ENCODE data around the gene C4orf54. TPM values are rescaled to one million over a fixed set of nuclear protein-coding genes. Genes with fewer than 3 reads are reported as not detected.

The C4orf54 gene
- total RNA-seq, 4 donors from 2014 or later: 0.22 to 0.34 TPM; not detected in 2

GRCh38 chr4:99637174-99637573 is 20.5 kb downstream of the C4orf54 start:
- intact Hi-C loops (cut with DNase I): no loop called here
- Histone ChIP-seq H3K4me3 (replicated peaks in 1 of 3) (no peak overlapping the region), H3K27me3 (no peaks in the 10 kb centered on the region), H3K27ac (no peak overlapping the region), H3K9me3 (no peaks in the 10 kb centered on the region), H3K4me1 (no peaks in the 10 kb centered on the region), H3K36me3 (no peaks in the 10 kb centered on the region)
- 76 to 80% methylated on average over 5 of the region's 5 CpGs for WGBS, 2 donors
- no peak for DNase-seq
- TF ChIP-seq CTCF (IDR thresholded peaks at IDR 0.05) (no peak), POLR2A (IDR thresholded peaks at IDR 0.05) (no peak)

- Histone ChIP-seq H3K36me3 (no peaks in the 10 kb centered on the region), H3K4me3 (replicated peaks in 1 of 3) (no peak overlapping the region), H3K27ac (no peak overlapping the region), H3K4me1 (no peaks in the 10 kb centered on the region), H3K9me3 (no peaks in the 10 kb centered on the region), H3K27me3 (no peaks in the 10 kb centered on the region)
- no peak for TF ChIP-seq POLR2A (IDR thresholded peaks at IDR 0.05)
- TF ChIP-seq CTCF (IDR thresholded peaks at IDR 0.05): no peak
- DNase-seq: no peak
- intact Hi-C loops (cut with DNase I): no loop called here
- WGBS, 2 donors: 81 to 82% methylated on average over 2 of the region's 2 CpGs
These were observed 21.2 kb downstream of the C4orf54 start for GRCh38 chr4:99636422-99636821.

GRCh38 chr4:99635601-99636000 is 22.0 kb downstream of the C4orf54 start:
- DNase-seq: no peak
- no peaks in the 10 kb centered on the region for H3K36me3 ChIP-seq
- intact Hi-C loops (cut with DNase I): no loop called here
- TF ChIP-seq CTCF (IDR thresholded peaks at IDR 0.05): no peak
- no peak for TF ChIP-seq POLR2A (IDR thresholded peaks at IDR 0.05)
- 83 to 85% methylated on average over 3 of the region's 3 CpGs for WGBS, 2 donors
- no peak overlapping the region for H3K4me3 ChIP-seq (replicated peaks in 1 of 3)
- no peaks in the 10 kb centered on the region for H3K4me1 ChIP-seq
- no peak overlapping the region for H3K27ac ChIP-seq
- H3K9me3 ChIP-seq: no peaks in the 10 kb centered on the region
- no peaks in the 10 kb centered on the region for H3K27me3 ChIP-seq

GRCh38 chr4:99634742-99635360 is 22.8 kb downstream of the C4orf54 start:
- Histone ChIP-seq H3K9me3 (no peaks in the 10 kb centered on the region), H3K27ac (no peak overlapping the region), H3K4me1 (no peaks in the 10 kb centered on the region), H3K27me3 (no peaks in the 10 kb centered on the region), H3K4me3 (replicated peaks in 1 of 3) (no peak overlapping the region), H3K36me3 (no peaks in the 10 kb centered on the region)
- 51 to 65% methylated on average over 1 of the region's 1 CpG for WGBS, 2 donors
- TF ChIP-seq POLR2A (IDR thresholded peaks at IDR 0.05) (no peak), CTCF (IDR thresholded peaks at IDR 0.05) (no peak)
- intact Hi-C loops (cut with DNase I): no loop called here
- DNase-seq: no peak

- H3K9me3 ChIP-seq: no peaks in the 10 kb centered on the region
- 87 to 93% methylated on average over 14 of the region's 14 CpGs for WGBS, 2 donors
- H3K36me3 ChIP-seq: no peaks in the 10 kb centered on the region
- no peak for DNase-seq
- TF ChIP-seq CTCF (IDR thresholded peaks at IDR 0.05) (no peak), POLR2A (IDR thresholded peaks at IDR 0.05) (no peak)
- no peak overlapping the region for H3K27ac ChIP-seq
- no peaks in the 10 kb centered on the region for H3K27me3 ChIP-seq
- no peak overlapping the region for H3K4me3 ChIP-seq (replicated peaks in 1 of 3)
- H3K4me1 ChIP-seq: no peaks in the 10 kb centered on the region
- intact Hi-C loops (cut with DNase I): no loop called here
These were observed 23.9 kb downstream of the C4orf54 start for GRCh38 chr4:99633772-99634171.

Measured in thyroid gland (tissue), 4 donors.